PFSK-1 (cell line): Measurements from ENCODE around the gene GAMT.

Experiments used
- FOXP2 ChIP-seq: optimal IDR thresholded peaks from 2 replicates; pipeline ENCODE3; 2011; ENCODE audit warnings: borderline replicate concordance, control low read depth, inconsistent platforms; ENCODE audit not compliant: insufficient read depth; ENCODE audit errors: extremely low read length, extremely low read depth
- POLR2AphosphoS5 ChIP-seq: IDR thresholded peaks from 2 replicates; pipeline ENCODE4 v1.6.1; 2012; ENCODE audit warnings: low read depth, mild to moderate bottlenecking, control low read depth, low read length, moderate library complexity
- SIN3A ChIP-seq: IDR thresholded peaks from 2 replicates; pipeline ENCODE4 v1.6.1; 2012; ENCODE audit warnings: mild to moderate bottlenecking, low read length, moderate library complexity, borderline replicate concordance; ENCODE audit not compliant: insufficient read depth
- TAF1 ChIP-seq: IDR thresholded peaks from 2 replicates; pipeline ENCODE4 v1.6.1; 2012; ENCODE audit warnings: low read length, control low read depth, borderline replicate concordance; ENCODE audit not compliant: insufficient read depth
- TF ChIP-seq, protein P1 (sequence below), 2 experiments: IDR thresholded peaks; 2 replicates each; pipeline versions ENCODE4 v1.6.1 to v1.8.0; 2011 to 2012; ENCODE audit warnings: low read depth in 2 of 2, low read length in 2 of 2, control low read depth in 1 of 2, inconsistent platforms in 1 of 2, mild to moderate bottlenecking in 1 of 2, moderate library complexity in 1 of 2; ENCODE audit not compliant: insufficient read depth in 1 of 2

DNA sequence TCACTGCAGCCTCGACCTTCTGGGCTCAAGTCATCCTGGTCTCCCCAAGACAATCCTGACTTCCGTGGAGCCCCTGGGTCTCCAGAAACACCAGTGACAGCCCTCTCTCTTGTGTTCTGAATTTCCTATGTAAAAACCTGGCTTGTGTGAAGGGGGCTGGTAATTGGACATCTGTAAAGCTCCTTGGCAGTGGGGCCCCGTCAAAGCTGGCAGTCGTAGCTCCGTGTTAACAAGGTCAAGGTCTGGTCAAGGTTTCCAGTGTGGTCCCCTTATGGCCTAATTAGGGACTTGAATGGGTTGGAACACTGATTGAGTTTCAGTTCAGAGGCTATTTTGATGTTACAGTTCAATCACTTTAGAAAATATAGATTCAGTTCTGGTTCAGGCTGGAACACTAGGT is 50.5 kb downstream of the GAMT start:
- TF ChIP-seq POLR2AphosphoS5: no peak
- no peak for TF ChIP-seq TAF1
- TF ChIP-seq, protein P1, sequence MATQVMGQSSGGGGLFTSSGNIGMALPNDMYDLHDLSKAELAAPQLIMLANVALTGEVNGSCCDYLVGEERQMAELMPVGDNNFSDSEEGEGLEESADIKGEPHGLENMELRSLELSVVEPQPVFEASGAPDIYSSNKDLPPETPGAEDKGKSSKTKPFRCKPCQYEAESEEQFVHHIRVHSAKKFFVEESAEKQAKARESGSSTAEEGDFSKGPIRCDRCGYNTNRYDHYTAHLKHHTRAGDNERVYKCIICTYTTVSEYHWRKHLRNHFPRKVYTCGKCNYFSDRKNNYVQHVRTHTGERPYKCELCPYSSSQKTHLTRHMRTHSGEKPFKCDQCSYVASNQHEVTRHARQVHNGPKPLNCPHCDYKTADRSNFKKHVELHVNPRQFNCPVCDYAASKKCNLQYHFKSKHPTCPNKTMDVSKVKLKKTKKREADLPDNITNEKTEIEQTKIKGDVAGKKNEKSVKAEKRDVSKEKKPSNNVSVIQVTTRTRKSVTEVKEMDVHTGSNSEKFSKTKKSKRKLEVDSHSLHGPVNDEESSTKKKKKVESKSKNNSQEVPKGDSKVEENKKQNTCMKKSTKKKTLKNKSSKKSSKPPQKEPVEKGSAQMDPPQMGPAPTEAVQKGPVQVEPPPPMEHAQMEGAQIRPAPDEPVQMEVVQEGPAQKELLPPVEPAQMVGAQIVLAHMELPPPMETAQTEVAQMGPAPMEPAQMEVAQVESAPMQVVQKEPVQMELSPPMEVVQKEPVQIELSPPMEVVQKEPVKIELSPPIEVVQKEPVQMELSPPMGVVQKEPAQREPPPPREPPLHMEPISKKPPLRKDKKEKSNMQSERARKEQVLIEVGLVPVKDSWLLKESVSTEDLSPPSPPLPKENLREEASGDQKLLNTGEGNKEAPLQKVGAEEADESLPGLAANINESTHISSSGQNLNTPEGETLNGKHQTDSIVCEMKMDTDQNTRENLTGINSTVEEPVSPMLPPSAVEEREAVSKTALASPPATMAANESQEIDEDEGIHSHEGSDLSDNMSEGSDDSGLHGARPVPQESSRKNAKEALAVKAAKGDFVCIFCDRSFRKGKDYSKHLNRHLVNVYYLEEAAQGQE (IDR thresholded peaks at IDR 0.05; ENCODE audit: insufficient read depth in 1 of 2, low read depth in 2 of 2, low read length in 2 of 2): no peak
- no peak for TF ChIP-seq SIN3A
- no peak for TF ChIP-seq FOXP2
